GM21360 (cell line): ENCODE data around the gene TCEAL6.
"Not testable (repeated sequence)": the region's sequence is repeated elsewhere in the genome, so short reads cannot be mapped to it uniquely, and the experiment has no call there.

Experiments
- ATAC-seq: cut with Tn5 transposase; IDR thresholded peaks from one replicate; pipeline ENCODE4 v1.9.1; 2021; ENCODE audit warnings: mild to moderate bottlenecking, moderate library complexity; ENCODE audit not compliant: unreplicated experiment

Gene TCEAL6

GRCh38 chrX:102142274-102142673 is at the start of gene TCEAL6:
Gene TCEAL6 (minus strand): TSS chrX:102142481.
- not testable (repeated sequence) for ATAC-seq

- ATAC-seq, result no peak
These were observed 43.9 kb upstream of the TCEAL6 start for GRCh38 chrX:102185967-102186720.

- ATAC-seq, result peak; percentile 96
These were observed 13.5 kb upstream of the TCEAL6 start, which contains the start of gene BEX5 for GRCh38 chrX:102155806-102156179. Gene BEX5 (minus strand): TSS chrX:102155977. CDS start chrX:102154265, 1,712 bp downstream.

- peak; percentile 35 for ATAC-seq
These were observed 12.9 kb upstream of the TCEAL6 start for GRCh38 chrX:102154900-102155805.

- no peak for ATAC-seq
These were observed 12.1 kb upstream of the TCEAL6 start for GRCh38 chrX:102154218-102154860.

GRCh38 chrX:102141631-102142030 is 650 bp downstream of the TCEAL6 start:
- not testable (repeated sequence) for ATAC-seq

GRCh38 chrX:102140876-102141275 is 1.4 kb downstream of the TCEAL6 start:
- not testable (repeated sequence) for ATAC-seq

GRCh38 chrX:102138064-102138463 is 4.2 kb downstream of the TCEAL6 start:
- ATAC-seq, result no peak

- no peak for ATAC-seq
These were observed 12.8 kb downstream of the TCEAL6 start for GRCh38 chrX:102129473-102129872.

- ATAC-seq, result no peak
These were observed 15.4 kb downstream of the TCEAL6 start for GRCh38 chrX:102126863-102127262.

- ATAC-seq, result not testable (repeated sequence)
These were observed 16.0 kb downstream of the TCEAL6 start for GRCh38 chrX:102126080-102126818.

GRCh38 chrX:102125436-102125835 is 16.8 kb downstream of the TCEAL6 start, which contains the start of gene TCEAL2:
Gene TCEAL2 (plus strand): TSS chrX:102125679. CDS start chrX:102126831, 1,152 bp downstream.
- not testable (repeated sequence) for ATAC-seq

GRCh38 chrX:102125014-102125413 is 17.3 kb downstream of the TCEAL6 start:
- ATAC-seq, result not testable (repeated sequence)

- no peak for ATAC-seq
These were observed 26.5 kb downstream of the TCEAL6 start for GRCh38 chrX:102115748-102116147.

- no peak for ATAC-seq
These were observed 28.9 kb downstream of the TCEAL6 start for GRCh38 chrX:102113367-102113766.
